Smooth muscle cell of the brain vasculature (primary cell): ENCODE results near the gene NTM.
"Not testable (repeated sequence)": the region's sequence is repeated elsewhere in the genome, so short reads cannot be mapped to it uniquely, and the experiment has no call there.

Source experiments
- DNase-seq: peaks from one replicate; pipeline ENCODE4 v3.0.0-alpha.2; 2012; ENCODE audit warnings: low read depth, low spot score

NTM gene

DNA sequence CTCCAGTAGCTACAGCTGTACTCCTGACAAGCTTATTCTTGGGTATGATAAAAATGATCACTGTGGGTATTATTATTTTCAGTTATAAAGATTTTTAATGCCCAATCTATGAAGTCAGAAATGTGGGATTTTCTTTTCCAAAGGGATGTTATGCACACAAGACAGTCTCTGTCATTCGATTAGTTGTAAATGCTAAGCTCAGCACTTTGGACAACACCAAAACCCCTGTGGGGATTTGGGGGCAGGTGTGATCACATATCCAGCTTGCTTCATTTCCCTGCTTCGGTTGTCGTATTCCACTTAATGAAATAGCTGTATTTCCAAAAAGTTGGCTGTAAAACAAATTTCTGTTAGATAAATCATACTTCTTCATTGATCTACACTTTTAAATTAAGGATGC, 931.5 kb downstream of the NTM start:
- no peak for DNase-seq

DNA sequence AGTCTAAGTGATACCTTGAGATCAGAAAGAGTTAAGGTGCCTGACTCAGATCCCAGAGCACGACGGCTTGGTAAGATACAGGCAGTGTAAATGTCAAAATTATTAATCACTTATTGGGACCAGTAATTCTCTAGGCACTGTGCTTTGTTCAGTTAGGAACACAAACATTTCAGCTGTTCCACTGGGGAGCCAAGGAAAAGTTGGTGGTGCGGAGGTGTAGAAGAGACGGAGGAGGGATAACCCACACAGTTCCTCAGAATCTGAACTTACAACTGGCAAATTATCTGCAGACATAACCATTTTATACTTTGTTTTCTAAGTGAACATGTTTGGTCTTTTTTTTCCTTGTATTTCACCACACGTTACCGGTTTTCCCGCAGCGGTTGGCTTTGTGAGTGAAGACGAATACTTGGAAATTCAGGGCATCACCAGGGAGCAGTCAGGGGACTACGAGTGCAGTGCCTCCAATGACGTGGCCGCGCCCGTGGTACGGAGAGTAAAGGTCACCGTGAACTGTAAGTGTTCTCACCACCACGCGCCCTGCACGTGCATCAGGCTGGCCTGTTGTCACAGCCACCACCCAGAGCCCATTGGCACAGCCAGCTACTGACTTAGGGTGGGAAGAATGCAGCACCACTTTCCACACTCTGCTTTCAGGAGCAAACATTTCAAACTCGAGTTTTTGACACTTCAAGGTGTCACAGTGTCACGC, 937.0 kb downstream of the NTM start:
- no peak for DNase-seq

DNA sequence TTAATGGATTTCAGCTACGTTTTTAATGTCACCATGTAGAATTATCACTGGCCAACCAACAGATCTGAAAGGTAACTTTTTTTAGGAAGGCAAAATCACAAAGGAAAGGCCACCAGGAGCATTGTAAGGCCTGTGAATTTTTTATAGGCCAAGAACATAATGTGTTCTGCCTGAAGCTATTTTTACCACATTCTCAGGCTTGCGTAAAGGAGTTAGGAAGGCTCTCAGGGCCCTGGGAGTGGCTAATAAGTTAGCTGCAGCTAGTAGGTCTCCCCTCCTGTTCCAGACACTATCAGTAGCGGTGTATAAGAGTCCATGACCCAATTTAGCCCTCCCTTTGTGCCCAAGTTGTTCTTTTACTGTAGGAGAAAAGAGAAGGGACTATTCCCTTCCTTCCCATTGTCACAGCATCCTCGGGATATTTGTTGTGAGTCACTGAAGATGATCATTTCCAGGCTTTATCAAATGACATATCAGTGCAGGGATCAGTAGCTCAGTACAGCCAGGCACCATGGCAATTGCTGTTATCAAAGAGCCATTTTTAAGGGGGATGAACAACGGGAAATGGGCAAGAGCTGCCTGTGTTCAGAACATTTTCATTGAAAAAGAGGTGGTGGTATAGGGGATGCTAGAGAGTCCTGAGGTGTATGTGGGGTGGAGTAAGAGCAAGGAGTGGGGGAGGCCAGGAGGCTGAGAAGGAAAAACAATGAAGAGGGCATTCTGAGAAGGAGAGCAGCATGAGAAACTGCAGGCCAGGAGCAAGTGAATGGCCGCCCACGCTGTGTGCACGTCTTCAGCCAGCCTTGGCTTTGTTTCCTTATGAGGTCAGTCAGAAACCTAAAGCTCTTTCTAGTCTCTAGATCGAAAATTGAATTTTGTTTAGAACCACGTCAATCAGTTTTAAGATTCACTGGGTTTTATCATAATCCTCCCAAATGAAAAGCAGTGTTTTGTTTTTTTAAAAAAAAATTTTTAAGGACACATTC, 940.3 kb downstream of the NTM start:
- no peak for DNase-seq

DNA sequence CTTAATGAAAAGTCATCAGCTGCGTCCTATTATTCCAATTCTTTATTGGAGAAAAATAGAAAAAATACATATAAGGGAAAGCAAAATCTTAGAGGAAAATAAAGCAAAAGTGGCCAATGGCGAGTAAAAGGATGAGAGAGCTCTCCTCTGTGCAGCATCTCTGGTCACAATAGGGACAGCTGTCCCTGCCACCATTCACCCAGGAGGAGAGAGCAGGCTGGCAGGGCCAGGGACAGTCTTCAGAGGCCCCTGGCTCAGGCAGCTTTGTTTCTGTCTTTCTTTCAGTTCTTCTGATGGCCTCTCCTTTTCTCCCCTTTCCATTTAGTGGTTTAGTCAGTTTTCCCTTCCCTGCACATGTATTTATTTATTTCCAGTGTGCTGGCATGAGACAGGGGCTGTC, 941.3 kb downstream of the NTM start:
- no peak for DNase-seq

DNA sequence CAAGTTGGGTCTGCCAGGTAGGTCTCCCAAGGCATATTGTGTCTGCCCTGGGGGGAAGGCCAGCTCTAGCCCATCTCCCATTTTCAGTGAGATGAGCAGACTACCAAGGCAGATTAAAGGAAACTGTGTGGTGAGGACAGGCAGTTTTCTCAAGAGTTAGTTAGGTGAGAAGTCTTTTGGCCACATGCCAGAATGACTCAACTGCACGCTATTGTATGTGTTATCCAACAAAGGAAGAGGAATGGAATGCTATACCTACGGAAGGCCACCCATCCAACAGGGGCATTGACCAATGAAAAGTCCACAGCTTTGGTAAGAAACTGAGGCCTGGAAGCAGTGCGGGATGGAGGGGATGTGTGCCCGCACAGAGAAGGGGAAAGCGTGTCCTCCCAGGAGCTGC, 941.7 kb downstream of the NTM start:
- no peak for DNase-seq

DNA sequence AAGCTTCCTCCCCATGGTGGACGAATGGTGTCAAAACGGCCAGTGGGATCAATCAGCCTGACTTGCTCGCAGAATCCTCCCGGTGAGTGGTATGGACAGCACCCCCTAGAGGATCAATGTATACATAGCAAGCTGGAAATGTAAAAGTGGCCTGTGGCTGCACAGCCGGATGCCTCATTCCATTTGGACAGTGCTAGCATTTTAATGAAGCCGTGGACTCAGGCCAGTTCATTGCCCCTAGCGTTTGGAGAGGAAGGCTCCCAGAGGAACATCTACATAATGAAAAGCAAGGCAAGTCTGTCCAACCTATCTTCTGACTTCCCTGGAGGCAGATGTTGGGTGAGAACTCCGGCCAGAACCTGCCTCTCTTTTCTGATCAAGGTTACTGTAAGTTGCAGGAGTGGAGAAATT, 942.3 kb downstream of the NTM start:
- no peak for DNase-seq

DNA sequence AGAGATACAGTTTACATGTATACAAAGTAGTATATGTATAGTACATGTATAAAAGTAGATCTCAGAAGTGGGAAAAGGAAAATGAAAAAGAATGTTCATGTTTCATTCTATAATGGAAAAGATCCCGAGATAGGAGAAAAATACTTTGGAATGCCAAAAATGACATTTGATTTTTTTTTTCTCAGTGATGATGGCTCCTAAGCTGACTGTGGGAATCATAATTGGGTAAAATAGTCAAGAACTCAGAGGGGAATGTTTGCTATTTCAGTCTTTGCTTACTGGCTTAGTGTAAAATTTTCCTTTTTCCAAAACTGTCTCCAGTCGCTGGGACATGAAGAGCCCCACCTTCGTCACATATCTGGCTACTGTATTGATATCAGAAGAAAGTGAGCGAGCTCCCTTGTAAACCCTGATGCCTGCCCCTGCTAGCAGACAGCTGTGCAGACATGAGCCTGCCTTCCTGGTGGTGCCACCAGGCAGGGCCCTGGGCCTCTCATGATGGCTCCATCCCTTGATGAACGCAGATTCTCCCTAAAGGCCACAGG, 944.6 kb downstream of the NTM start:
- no peak for DNase-seq

DNA sequence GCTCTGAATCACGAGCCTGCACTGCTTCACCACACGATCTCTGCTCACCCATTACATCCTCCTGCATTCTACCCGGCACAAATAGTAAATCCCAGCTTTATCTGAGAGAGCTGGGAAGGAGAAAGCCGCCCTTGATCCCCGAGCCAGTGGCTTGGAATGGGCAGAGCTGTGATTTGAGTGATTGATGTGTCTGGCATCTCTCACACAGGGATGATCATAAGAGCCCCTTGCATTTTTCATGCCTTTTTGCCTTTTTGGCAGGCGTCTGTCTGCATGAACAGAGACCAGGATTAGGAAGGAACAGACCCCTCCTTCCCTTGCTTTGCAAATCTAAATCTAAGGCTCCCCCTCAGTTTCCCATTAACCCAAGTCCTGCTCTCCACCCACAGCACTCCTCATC, 945.3 kb downstream of the NTM start:
- DNase-seq = no peak

DNA sequence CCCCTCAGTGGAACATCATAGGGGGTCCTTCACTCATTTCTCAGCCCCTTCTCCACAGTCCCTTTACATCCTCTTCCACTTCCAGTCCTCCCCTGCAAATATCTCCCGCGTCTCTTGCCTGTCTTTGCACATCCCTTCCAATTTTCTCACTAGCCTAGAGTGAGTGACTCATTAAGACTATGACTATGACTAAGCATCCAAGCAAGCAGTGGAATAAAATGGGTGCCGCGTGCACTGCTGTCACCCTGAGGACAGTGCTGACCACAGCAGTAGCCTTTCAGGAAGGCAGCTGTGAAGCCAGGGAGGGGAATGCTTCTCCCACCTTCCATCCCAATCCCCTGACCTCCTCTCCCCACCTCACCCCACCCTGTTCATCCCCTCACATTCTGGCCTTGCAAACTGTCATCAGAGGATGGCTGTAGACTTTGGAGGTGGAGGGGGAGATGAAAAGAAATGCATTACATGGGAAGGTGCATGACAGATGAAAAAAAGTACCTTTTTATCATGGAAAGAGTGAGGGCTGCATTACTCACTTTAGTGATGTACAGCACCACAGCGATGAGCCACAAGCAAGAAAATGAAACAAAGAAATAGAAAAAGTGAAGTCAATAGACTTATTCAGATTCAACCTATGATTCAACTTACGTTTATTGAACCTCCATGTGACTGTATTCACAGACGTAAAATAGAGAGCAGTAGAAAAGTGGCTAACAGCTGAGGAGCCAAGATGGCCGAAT, 948.2 kb downstream of the NTM start:
- DNase-seq = no peak

DNA sequence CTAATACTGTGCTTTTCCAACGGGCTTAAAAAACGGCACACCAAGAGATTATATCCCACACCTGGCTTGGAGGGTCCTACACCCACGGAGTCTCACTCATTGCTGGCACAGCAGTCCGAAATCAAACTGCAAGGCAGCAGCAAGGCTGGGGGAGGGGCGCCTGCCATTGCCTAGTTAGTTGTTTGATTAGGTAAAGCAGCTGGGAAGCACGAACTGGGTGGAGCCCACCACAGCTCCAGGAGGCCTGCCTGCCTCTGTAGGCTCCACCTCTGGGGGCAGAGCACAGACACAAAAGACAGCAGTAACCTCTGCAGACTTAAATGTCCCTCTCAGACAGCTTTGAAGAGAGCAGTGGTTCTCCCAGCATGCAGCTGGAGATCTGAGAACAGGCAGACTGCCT, 949.0 kb downstream of the NTM start:
- DNase-seq = not testable (repeated sequence)

DNA sequence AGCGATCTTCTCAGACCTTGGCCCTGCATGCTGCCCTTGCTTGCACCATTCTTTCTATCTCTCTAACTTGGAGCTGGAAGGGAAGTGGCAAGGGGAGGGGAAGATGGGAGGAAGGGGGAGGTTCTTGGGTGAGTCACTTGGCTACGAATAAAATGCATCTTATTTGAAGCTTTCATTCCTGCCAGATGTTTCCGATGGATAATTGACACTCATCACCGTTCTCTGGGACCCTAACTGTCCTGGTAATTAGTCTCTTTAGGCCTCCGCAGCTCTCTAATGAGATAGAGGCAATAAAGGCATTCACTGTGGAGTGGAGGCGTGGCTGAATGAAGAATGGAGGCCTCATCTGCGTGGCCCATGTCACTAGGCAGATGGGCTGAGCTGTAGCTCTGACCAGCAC, 960.1 kb downstream of the NTM start:
- DNase-seq = no peak

DNA sequence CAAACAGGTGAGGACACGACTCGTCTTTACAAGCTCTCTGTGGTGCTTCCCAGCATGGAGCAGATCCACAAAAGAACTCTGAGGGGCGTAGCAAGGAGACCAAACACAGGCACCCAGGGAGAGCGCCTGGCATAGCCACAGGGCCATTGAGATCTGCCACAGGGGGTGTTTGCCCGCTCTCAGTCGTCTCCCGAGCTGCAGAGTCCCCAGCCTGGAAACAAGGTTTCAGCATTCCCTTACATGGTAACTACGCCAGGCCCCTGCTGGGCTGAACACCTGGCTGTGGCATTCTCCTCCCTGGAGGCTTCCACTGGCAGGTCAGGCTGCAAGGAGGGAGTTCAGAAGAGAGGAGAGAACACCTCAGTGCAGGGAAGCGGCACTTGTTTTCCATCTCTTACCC, 962.1 kb downstream of the NTM start:
- no peak for DNase-seq

DNA sequence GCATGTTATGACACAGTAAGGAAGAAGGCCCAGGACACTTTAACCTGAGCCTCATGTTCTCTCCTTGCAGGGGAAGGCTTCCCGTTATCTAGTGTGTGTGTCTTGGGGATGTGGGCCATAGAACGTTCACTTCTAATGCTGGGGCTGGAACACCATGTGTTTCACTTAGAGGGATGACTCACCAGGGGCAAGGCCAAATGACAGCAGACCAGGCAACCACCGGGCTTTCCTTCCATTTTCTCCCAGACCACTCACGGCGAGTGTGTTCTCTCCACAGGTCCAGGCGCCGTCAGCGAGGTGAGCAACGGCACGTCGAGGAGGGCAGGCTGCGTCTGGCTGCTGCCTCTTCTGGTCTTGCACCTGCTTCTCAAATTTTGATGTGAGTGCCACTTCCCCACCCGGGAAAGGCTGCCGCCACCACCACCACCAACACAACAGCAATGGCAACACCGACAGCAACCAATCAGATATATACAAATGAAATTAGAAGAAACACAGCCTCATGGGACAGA, 964.4 kb downstream of the NTM start:
- no peak for DNase-seq

DNA sequence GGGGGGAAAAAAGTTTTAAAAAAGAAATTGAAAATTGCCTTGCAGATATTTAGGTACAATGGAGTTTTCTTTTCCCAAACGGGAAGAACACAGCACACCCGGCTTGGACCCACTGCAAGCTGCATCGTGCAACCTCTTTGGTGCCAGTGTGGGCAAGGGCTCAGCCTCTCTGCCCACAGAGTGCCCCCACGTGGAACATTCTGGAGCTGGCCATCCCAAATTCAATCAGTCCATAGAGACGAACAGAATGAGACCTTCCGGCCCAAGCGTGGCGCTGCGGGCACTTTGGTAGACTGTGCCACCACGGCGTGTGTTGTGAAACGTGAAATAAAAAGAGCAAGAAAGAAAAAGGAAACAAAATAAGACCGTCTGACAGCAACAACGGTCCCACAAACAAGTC, 964.9 kb downstream of the NTM start:
- no peak for DNase-seq

DNA sequence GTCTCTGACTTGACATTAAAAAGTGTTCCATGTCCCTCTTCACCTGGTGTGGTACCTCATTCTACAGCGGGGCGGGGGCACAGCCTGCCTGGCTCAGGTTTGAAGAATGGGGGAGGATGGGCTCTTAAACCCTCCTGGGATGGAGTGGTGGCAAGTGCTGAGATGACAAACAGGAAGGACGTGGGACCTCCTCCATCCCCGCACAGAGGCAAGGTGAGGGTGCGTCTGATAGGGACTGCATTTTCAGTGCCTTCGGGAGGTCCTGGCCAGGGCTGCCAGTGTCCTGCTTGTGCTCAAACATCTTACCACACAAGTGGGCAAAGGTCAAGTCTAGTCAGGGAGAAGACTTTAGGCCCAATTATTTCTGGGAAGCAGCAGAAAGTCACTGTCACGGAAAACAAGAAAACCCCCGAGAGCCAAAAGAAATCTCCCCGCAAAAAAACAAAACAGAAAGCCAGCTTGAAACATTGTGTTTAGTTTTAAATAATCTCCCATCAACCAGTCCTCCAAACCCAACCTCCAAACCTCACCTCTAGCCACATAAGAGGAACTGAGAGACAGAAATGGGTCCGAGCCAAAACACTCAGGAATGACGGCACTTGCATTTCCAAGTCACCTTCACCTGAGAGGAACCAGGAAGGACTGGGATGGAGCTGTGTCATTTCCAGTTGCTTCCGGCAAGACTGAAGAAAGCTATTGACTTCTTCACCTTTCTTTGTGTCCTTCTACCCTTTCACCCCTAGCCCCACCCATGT, 966.5 kb downstream of the NTM start:
- DNase-seq = no peak

DNA sequence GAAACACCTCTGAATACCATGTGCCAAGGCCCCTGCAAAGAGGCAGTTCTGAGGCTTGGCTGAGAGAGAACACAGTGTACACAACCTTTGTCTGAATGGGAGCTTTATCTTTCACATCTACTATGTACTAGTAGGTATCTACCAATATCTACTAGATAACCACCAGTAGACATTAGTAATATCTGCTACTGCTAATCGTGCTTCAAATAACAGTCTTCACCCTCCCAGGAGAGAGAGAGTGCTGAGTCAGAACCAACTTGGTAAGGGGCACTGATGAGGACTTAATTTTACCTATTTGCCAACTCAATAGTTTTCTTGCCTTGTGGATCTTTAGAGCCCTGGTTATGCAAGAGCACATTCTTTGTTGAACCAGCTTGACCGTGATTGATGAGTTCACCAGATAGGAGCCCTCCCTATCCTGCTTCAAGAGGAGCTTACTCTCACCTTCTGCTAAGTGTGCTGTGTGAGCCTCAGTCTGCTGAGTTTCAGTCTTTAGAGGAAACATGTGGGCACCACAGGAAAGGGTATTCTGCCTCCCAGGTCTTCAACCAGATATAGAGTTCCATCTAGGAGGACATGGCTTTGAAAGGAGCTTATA, 967.5 kb downstream of the NTM start:
- DNase-seq = no peak

DNA sequence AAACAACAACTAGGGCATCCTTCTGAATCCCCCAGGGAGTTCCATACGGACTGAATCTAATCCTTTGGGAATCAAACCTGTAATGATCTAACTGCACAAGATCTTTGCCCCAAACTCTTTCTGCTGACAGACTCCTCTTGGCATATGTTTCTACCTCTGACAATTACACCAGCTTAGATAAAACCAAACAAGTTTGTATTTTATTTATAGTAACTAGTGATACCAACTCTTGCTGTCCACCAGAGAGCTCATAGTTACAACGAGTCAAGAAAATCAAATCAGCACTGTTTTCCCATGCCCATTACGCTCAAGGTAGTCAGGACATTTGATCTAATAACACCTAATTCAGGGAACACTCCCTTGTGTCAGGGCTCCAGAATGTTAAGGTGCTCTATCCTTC, 972.0 kb downstream of the NTM start:
- no peak for DNase-seq

DNA sequence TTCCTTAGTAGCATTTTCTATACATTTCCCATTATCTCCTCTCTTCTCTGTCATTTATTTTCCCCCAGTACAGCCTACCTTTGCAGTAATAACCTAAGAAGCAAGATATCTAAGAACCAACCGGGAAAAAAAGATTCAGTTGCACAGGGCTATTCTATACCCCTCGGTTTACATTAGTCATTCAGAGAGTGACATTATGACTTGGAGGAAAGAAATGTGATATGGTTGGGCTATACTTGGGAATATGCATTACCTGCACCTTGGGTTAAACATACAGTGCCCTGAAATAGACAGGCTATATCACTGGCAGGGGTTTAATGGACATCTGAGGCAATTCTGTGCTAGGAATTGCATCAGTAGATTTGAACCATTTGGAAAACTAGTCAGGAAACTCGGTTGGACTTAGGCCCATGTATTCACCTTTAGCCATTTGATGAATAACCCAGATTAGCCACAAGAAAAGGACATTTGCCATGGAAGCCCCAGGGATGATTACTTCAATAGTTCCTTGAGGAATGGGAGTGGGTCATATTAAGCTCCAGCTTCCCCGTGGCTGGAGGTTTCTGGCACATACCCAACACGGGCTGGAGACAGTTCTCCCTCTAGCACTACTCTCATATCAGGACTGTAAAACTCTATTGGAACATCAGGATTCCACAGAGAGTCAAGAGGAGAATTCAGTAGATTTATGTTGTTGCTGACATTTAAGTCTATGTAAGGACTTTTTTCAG, 973.2 kb downstream of the NTM start:
- no peak for DNase-seq

DNA sequence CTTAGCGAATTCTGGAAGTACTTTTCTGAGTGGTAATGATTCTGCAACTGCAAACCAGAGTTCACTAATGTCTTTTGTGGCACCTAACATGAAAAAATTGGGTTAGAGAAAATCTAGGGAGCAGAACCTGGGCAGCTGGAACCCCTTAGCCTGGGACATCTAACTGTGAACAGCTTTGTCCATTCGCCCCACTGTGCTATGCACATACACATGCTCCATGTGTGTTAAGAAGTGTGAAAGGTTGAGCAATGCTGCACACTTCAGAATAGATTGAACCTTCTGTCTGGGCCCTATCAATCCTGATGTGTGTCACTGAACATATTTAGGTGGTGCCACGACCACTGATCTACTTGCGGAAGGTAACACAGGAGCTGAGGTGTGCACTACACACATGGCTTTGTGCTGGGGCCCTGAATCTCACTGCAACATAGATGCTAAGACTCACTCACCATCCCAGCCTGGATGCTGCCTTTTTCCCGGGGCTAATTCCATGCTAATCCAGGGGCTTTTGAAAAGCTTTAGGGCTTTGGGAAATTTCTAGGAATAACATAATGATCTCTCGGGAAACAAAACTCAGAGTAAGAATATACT, 976.2 kb downstream of the NTM start:
- DNase-seq = no peak
